GM12892 (cell line): ENCODE results near the gene TOR4A.
A peak's percentile ranks its signal among the peaks of the same experiment; 100 is the strongest.
"Not testable (repeated sequence)": the region's sequence is repeated elsewhere in the genome, so short reads cannot be mapped to it uniquely, and the experiment has no call there.

Experiments used
- DNase-seq: peaks from one replicate; pipeline ENCODE4 v3.0.0; 2011; ENCODE audit not compliant: insufficient read length
- FAIRE-seq: peaks from 2 replicates; lab custom pipeline; 2011; peaks lifted over from hg19 to GRCh38; lab: Jason Lieb, UNC
- POLR2A ChIP-seq: IDR thresholded peaks from 2 replicates; pipeline ENCODE4 v1.6.1; 2011; ENCODE audit warnings: low read depth, low read length, control low read depth
- POLR2AphosphoS5 ChIP-seq: IDR thresholded peaks from 2 replicates; pipeline ENCODE4 v1.6.1; 2011; ENCODE audit warnings: low read depth, low read length, control low read depth
- TAF1 ChIP-seq: IDR thresholded peaks from 2 replicates; pipeline ENCODE4 v1.6.1; 2011; ENCODE audit warnings: low read depth, mild to moderate bottlenecking, control low read depth, low read length, borderline replicate concordance

TOR4A gene

GRCh38 chr9:137247916-137248175, 29.7 kb upstream of the TOR4A start:
- DNase-seq (no peak), FAIRE-seq (no peak)
- TF ChIP-seq POLR2AphosphoS5: no peak

- no peak for DNase-seq
- no peak for FAIRE-seq
- TF ChIP-seq POLR2AphosphoS5 (no peak), TAF1 (no peak), POLR2A (no peak)
Measured at GRCh38 chr9:137250329-137251193, 27.0 kb upstream of the TOR4A start.

- DNase-seq: no peak
- no peak for TF ChIP-seq POLR2A
- TF ChIP-seq TAF1: no peak
- no peak for TF ChIP-seq POLR2AphosphoS5
- FAIRE-seq: no peak
Measured at GRCh38 chr9:137251194-137251461, 26.4 kb upstream of the TOR4A start, which contains the start of gene STPG3. Gene STPG3 (plus strand): TSS chr9:137251286. CDS start chr9:137251287, 1 bp downstream.

- TF ChIP-seq TAF1 (no peak), POLR2A (no peak), POLR2AphosphoS5 (no peak)
- no peak for FAIRE-seq
- DNase-seq: no peak
Measured at GRCh38 chr9:137251490-137252268, 25.8 kb upstream of the TOR4A start.

GRCh38 chr9:137252555-137253506, 24.7 kb upstream of the TOR4A start:
- TF ChIP-seq TAF1: no peak
- TF ChIP-seq POLR2AphosphoS5: no peak
- no peak for TF ChIP-seq POLR2A
- DNase-seq: no peak
- FAIRE-seq: no peak

GRCh38 chr9:137253717-137254623, 23.6 kb upstream of the TOR4A start:
- no peak for TF ChIP-seq TAF1
- TF ChIP-seq POLR2A: no peak
- no peak for TF ChIP-seq POLR2AphosphoS5
- DNase-seq (no peak), FAIRE-seq (no peak)

GRCh38 chr9:137254624-137255447, 22.7 kb upstream of the TOR4A start, which contains the start of gene NELFB:
Gene NELFB (plus strand): TSS chr9:137255327.
- peak; percentile 100 for DNase-seq
- peak; percentile 68 for TF ChIP-seq POLR2A
- no peak for TF ChIP-seq POLR2AphosphoS5
- TF ChIP-seq TAF1: no peak
- FAIRE-seq: peak; percentile 100

- no peak for FAIRE-seq
- TF ChIP-seq POLR2AphosphoS5 (no peak), TAF1 (no peak), POLR2A (no peak; the same call in 1 of the 2 replicates)
- no peak for DNase-seq
Measured at GRCh38 chr9:137255448-137256114, 21.9 kb upstream of the TOR4A start.

- no peak for TF ChIP-seq POLR2AphosphoS5
- FAIRE-seq (no peak), DNase-seq (no peak)
Measured at GRCh38 chr9:137256362-137256761, 21.2 kb upstream of the TOR4A start.

GRCh38 chr9:137256856-137257255, 20.7 kb upstream of the TOR4A start:
- FAIRE-seq (no peak), DNase-seq (no peak)
- TF ChIP-seq POLR2A: no peak
- no peak for TF ChIP-seq POLR2AphosphoS5
- TF ChIP-seq TAF1: no peak

GRCh38 chr9:137262173-137262908, 15.2 kb upstream of the TOR4A start:
- not testable (repeated sequence) for FAIRE-seq, DNase-seq
